ENCODE measurements around the gene MOGAT3. TPM values are rescaled to one million over a fixed set of nuclear protein-coding genes. Genes with fewer than 3 reads are reported as not detected.
"Not testable (repeated sequence)": the region's sequence is repeated elsewhere in the genome, so short reads cannot be mapped to it uniquely, and the experiment has no call there.

Gene MOGAT3
- total RNA-seq, 4 donors from 2014 or later: not detected

GRCh38 chr7:101205901-101206664 is 5.2 kb upstream of the MOGAT3 start:
- H3K27ac ChIP-seq: no peak overlapping the region
- TF ChIP-seq POLR2A (IDR thresholded peaks at IDR 0.05): no peak
- TF ChIP-seq, protein P1, sequence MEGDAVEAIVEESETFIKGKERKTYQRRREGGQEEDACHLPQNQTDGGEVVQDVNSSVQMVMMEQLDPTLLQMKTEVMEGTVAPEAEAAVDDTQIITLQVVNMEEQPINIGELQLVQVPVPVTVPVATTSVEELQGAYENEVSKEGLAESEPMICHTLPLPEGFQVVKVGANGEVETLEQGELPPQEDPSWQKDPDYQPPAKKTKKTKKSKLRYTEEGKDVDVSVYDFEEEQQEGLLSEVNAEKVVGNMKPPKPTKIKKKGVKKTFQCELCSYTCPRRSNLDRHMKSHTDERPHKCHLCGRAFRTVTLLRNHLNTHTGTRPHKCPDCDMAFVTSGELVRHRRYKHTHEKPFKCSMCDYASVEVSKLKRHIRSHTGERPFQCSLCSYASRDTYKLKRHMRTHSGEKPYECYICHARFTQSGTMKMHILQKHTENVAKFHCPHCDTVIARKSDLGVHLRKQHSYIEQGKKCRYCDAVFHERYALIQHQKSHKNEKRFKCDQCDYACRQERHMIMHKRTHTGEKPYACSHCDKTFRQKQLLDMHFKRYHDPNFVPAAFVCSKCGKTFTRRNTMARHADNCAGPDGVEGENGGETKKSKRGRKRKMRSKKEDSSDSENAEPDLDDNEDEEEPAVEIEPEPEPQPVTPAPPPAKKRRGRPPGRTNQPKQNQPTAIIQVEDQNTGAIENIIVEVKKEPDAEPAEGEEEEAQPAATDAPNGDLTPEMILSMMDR (IDR thresholded peaks at IDR 0.05): no peak
- intact Hi-C loops (cut with DNase I; ENCODE audit: low total_unique reads): no loop called here
- no peak overlapping the region for H3K4me3 ChIP-seq
- H3K4me1 ChIP-seq: peaks cover 0 to 4% of the 10 kb centered on the region in 2 donors
- no peaks in the 10 kb centered on the region for H3K36me3 ChIP-seq
- no peaks in the 10 kb centered on the region for H3K9me3 ChIP-seq
- DNase-seq: no peak
- H3K27me3 ChIP-seq: peaks cover 0 to 12% of the 10 kb centered on the region in 2 donors

DNA sequence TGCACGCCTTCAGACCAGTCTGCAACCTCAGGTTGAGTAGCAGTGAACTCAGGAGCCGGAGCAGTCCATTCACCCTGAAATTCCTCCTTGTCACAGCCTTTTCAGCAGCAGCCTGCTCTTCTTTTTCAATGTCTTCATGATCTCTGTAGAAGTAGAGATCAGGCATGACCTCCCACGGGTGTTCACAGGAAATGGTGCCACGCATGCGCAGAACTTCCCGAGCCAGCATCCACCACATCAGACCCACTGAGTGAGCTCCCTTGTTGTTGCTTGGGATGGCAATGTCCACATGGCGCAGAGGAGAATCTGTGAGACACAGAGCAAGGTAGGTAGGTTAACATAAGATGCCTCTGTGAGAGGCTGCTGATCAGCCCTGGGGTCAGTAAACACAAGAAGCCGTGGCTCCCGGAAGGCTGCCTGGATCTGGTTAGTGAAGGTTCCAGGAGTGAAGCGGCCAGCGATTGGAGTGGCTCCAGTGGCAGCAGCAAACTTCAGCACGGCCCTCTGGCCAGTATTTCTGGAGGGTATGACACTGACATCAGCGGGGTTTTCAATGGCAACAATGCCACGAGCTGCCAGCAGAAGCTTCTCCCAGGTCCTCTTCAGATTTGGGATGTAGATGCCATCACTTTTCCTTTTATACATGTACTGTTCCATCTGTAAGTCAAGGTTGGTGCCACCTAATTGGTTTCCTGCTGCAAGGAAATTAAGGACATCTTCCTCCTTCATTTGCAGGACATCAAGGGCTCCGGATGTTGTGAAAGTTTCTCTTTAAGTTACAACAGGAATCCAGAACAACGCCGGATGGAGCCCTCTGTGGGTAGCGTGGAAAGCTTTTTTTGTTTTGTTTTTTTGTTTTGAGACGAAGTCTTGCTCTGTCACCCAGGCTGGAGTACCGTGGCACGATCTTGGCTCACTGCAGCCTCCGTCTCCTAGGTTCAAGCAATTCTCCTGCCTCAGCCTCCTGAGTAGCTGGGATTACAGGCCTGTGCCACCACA is 3.2 kb upstream of the MOGAT3 start:
- intact Hi-C loops (cut with DNase I; ENCODE audit: low total_unique reads); H3K27ac ChIP-seq; DNase-seq; H3K36me3 ChIP-seq; H3K4me3 ChIP-seq; H3K9me3 ChIP-seq; H3K4me1 ChIP-seq: not testable (repeated sequence)
- peaks cover 0 to 12% of the 10 kb centered on the region in 2 donors for H3K27me3 ChIP-seq

GRCh38 chr7:101202603-101202918 is 1.7 kb upstream of the MOGAT3 start:
- no peak for TF ChIP-seq POLR2A (IDR thresholded peaks at IDR 0.05)
- TF ChIP-seq, protein P1 (IDR thresholded peaks at IDR 0.05): no peak
- Histone ChIP-seq H3K36me3 (no peaks in the 10 kb centered on the region), H3K9me3 (no peaks in the 10 kb centered on the region), H3K4me3 (no peak overlapping the region), H3K27ac (no peak overlapping the region), H3K4me1 (peaks cover 0 to 4% of the 10 kb centered on the region in 2 donors), H3K27me3 (peaks cover 0 to 12% of the 10 kb centered on the region in 2 donors)
- intact Hi-C loops (cut with DNase I; ENCODE audit: low total_unique reads): no loop called here
- DNase-seq: no peak

DNA sequence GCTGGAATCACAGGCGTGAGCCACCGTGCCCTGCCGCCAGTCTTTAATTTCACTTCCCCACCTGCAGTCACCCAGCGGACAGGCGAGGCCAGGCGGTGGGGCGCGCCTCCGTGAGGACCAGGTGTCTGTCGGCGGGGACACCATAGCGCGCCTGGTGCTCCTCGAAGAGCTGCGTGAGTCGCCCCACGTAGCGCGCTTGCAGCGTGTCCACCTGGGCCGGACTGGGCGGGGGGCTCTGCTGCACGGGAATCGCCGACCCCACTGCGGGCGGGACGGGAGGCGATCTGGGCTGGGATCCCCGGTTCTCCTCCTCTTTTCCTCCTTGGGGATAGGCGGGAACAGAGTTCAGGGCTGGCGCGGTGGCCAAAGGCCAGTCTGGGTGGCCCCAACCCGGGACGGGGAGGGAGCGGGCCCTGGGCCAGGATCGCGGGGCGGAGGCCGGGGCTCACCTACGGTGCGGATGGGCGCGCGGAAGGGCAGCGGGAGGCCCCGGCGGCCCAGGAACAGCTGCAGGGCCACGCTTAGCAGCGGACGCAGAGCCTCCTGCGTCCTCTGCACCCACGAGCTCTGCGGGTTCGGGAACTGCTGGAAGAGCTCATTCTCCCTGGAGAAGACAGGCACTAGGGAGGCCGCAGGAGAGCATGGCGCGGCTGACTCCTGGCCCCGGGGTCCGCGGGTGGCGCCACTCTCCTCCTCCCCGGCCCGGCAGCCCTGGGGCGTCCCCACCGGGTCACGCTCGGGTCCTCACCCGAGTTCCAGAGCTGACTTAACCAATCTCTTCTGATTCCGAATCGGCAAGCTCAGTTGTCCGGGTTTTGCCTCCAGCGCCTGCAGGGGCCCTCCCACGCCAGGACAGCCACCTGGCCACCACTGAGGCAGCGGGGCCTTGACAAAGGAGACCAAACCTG is 1.1 kb upstream of the MOGAT3 start:
- H3K4me1 ChIP-seq: peaks cover 0 to 4% of the 10 kb centered on the region in 2 donors
- H3K27me3 ChIP-seq: peaks cover 0 to 12% of the 10 kb centered on the region in 2 donors
- TF ChIP-seq POLR2A (IDR thresholded peaks at IDR 0.05): no peak
- TF ChIP-seq, protein P1 (IDR thresholded peaks at IDR 0.05): no peak
- no peaks in the 10 kb centered on the region for H3K9me3 ChIP-seq
- H3K4me3 ChIP-seq: no peak overlapping the region
- intact Hi-C loops (cut with DNase I; ENCODE audit: low total_unique reads): no loop called here
- H3K36me3 ChIP-seq: no peaks in the 10 kb centered on the region
- DNase-seq: no peak
- H3K27ac ChIP-seq: no peak overlapping the region

DNA sequence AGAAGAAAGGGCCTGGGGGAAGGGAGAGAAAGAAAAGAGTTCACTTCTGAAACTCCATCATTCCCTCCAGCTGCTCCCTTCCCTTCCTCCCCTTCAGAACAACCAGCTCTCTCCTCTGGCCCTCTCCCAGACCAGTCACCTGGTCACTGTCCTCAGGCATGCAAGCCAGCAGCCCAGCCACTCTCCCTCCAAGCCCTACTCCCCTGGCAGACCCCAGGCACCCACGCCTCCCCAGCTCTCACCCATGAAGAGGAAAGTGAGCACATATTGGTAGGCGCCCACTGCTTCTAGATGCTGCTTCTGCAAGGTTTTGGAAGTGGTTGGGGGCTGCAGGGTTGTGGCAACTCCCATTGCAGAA is 353 bp downstream of the MOGAT3 start:
- TF ChIP-seq, protein P1 (IDR thresholded peaks at IDR 0.05): no peak
- TF ChIP-seq POLR2A (IDR thresholded peaks at IDR 0.05): no peak
- Histone ChIP-seq H3K4me3 (no peak overlapping the region), H3K27me3 (peaks cover 0 to 12% of the 10 kb centered on the region in 2 donors), H3K27ac (no peak overlapping the region), H3K9me3 (no peaks in the 10 kb centered on the region), H3K36me3 (no peaks in the 10 kb centered on the region), H3K4me1 (peaks cover 0 to 4% of the 10 kb centered on the region in 2 donors)
- DNase-seq: no peak
- intact Hi-C loops (cut with DNase I; ENCODE audit: low total_unique reads): no loop called here

GRCh38 chr7:101199522-101199921 is 1.3 kb downstream of the MOGAT3 start:
- H3K9me3 ChIP-seq; H3K4me3 ChIP-seq; H3K27ac ChIP-seq; H3K36me3 ChIP-seq; H3K4me1 ChIP-seq; intact Hi-C loops (cut with DNase I; ENCODE audit: low total_unique reads); DNase-seq: not testable (repeated sequence)
- H3K27me3 ChIP-seq: peaks cover 0 to 12% of the 10 kb centered on the region in 2 donors

Measured in uterus (tissue), 4 donors.